ENCODE data around the gene VN1R5. TPM values are rescaled to one million over a fixed set of nuclear protein-coding genes. Genes with fewer than 3 reads are reported as not detected.

The VN1R5 gene
- total RNA-seq, 1 experiment from 2014 or later: not detected

GRCh38 chr1:247295746-247296145, 39.9 kb downstream of the VN1R5 start (continued):
- no peak for TF ChIP-seq AR (CRISPR knock-in tag; IDR thresholded peaks at IDR 0.05)

GRCh38 chr1:247296599-247297180, 40.8 kb downstream of the VN1R5 start:
- Mint-ChIP-seq H3K4me1 (peaks cover 82% of the 10 kb centered on the region), H3K4me3 (no peak overlapping the region)
- POLR2A ChIA-PET: interaction anchor here (0.6 kb wide), 1 partner anchor 42 kb away, joined by 4 read pairs; no protein-coding TSS in a partner anchor

More at GRCh38 chr1:247296599-247297180, 40.8 kb downstream of the VN1R5 start:
- Mint-ChIP-seq H3K9me3 (no peaks in the 10 kb centered on the region), H3K27me3 (ENCODE audit: low read depth) (no peaks in the 10 kb centered on the region), H3K27ac (no peak overlapping the region), H3K36me3 (peaks cover 26% of the 10 kb centered on the region)
- TF ChIP-seq ETV6 (CRISPR knock-in tag; IDR thresholded peaks at IDR 0.05) (no peak), ZNF219 (CRISPR knock-in tag; IDR thresholded peaks at IDR 0.05; ENCODE audit: borderline replicate concordance) (no peak), STAT6 (CRISPR knock-in tag; conservative IDR thresholded peaks at IDR 0.05; ENCODE audit: low read depth) (no peak), ARID4B (CRISPR knock-in tag; IDR thresholded peaks at IDR 0.05; ENCODE audit: borderline replicate concordance) (no peak), ATF6 (CRISPR knock-in tag; IDR thresholded peaks at IDR 0.05) (no peak)
- CTCF ChIA-PET: interaction anchor here (0.9 to 1.0 kb wide), 2 partner anchors 76 to 85 kb away, joined by 3 read pairs; no protein-coding TSS in a partner anchor
- ATAC-seq (no peak), DNase-seq (ENCODE audit: low spot score) (no peak)

All from WTC11 (cell line).